EL (cell line): ENCODE data around the gene PCNT.
"Not testable (repeated sequence)": the region's sequence is repeated elsewhere in the genome, so short reads cannot be mapped to it uniquely, and the experiment has no call there.

Experiments
- DNase-seq: peaks from one replicate; pipeline ENCODE4 v3.0.0-alpha.2; 2016

The PCNT gene

GRCh38 chr21:46357684-46358425 lies 33.9 kb downstream of the PCNT start:
- no peak for DNase-seq

- no peak for DNase-seq
These were observed 37.2 kb downstream of the PCNT start for GRCh38 chr21:46361176-46361575.

GRCh38 chr21:46361935-46362334 lies 38.0 kb downstream of the PCNT start:
- DNase-seq: no peak

GRCh38 chr21:46362946-46363345 lies 39.0 kb downstream of the PCNT start:
- DNase-seq: no peak

GRCh38 chr21:46363698-46364097 lies 39.7 kb downstream of the PCNT start:
- no peak for DNase-seq

GRCh38 chr21:46366091-46366490 lies 42.1 kb downstream of the PCNT start:
- no peak for DNase-seq

GRCh38 chr21:46366561-46366960 lies 42.6 kb downstream of the PCNT start:
- DNase-seq: no peak

- no peak for DNase-seq
These were observed 43.0 kb downstream of the PCNT start for GRCh38 chr21:46366966-46367365.

- DNase-seq: no peak
These were observed 44.8 kb downstream of the PCNT start for GRCh38 chr21:46368533-46369285.

GRCh38 chr21:46369520-46370235 lies 45.7 kb downstream of the PCNT start:
- DNase-seq: no peak

GRCh38 chr21:46371204-46372013 lies 47.5 kb downstream of the PCNT start:
- no peak for DNase-seq

- no peak for DNase-seq
These were observed 48.1 kb downstream of the PCNT start for GRCh38 chr21:46372014-46372485.

- not testable (repeated sequence) for DNase-seq
These were observed 49.0 kb downstream of the PCNT start for GRCh38 chr21:46372947-46373346.

GRCh38 chr21:46374761-46375389 lies 50.9 kb downstream of the PCNT start:
- DNase-seq: no peak

GRCh38 chr21:46375560-46376230 lies 51.7 kb downstream of the PCNT start:
- DNase-seq: no peak

GRCh38 chr21:46376231-46376628 lies 52.3 kb downstream of the PCNT start:
- DNase-seq: no peak

GRCh38 chr21:46376856-46377453 lies 53.0 kb downstream of the PCNT start:
- DNase-seq: no peak

GRCh38 chr21:46377789-46378188 lies 53.8 kb downstream of the PCNT start:
- DNase-seq: no peak

GRCh38 chr21:46379105-46379504 lies 55.1 kb downstream of the PCNT start:
- DNase-seq: no peak

GRCh38 chr21:46379691-46380090 lies 55.7 kb downstream of the PCNT start:
- no peak for DNase-seq

GRCh38 chr21:46381541-46381940 lies 57.6 kb downstream of the PCNT start:
- no peak for DNase-seq
